ENCODE results near the gene GRAP2. TPM values are rescaled to one million over a fixed set of nuclear protein-coding genes. Genes with fewer than 3 reads are reported as not detected.

The GRAP2 gene
- polyA plus RNA-seq, 1 of the 3 experiments (the other 2 are of a cell fraction) = 0.13 TPM

GRCh38 chr22:39952347-39952746 is 51.5 kb downstream of the GRAP2 start (continued):
- TF ChIP-seq ELF1 (IDR thresholded peaks at IDR 0.05) (no peak), FOSL2 (IDR thresholded peaks at IDR 0.05; ENCODE audit: borderline replicate concordance, low read depth) (no peak), TCF12 (IDR thresholded peaks at IDR 0.05) (no peak), SMC3 (IDR thresholded peaks at IDR 0.05; ENCODE audit: low read depth, low read length) (no peak)

GRCh38 chr22:39953101-39953500 is 52.2 kb downstream of the GRAP2 start:
- Histone ChIP-seq H3K4me1 (ENCODE audit: control insufficient read depth in 1 of 2, insufficient read depth in 2 of 2, low read depth in 1 of 2, low read length in 1 of 2) (no peaks in the 10 kb centered on the region), H3K9me3 (no peaks in the 10 kb centered on the region), H3K4me3 (ENCODE audit: low read depth in 2 of 2, low read length in 1 of 2) (no peak overlapping the region), H2AFZ (ENCODE audit: low read depth) (no peak overlapping the region), H3F3A (replicated peaks; ENCODE audit: insufficient read depth) (no peaks in the 10 kb centered on the region), H3K79me2 (ENCODE audit: insufficient read depth) (no peaks in the 10 kb centered on the region), H3K27ac (ENCODE audit: low read depth in 2 of 2, low read length in 1 of 2) (no peak overlapping the region), H4K20me1 (ENCODE audit: insufficient read depth) (no peaks in the 10 kb centered on the region), H3K4me2 (no peak overlapping the region), H3K9me2 (no peaks in the 10 kb centered on the region), H3K9ac (no peak overlapping the region), H3K27me3 (ENCODE audit: insufficient read depth) (no peaks in the 10 kb centered on the region), H3K36me3 (replicated peaks in 1 of 2; ENCODE audit: control insufficient read depth in 1 of 2, insufficient read depth in 2 of 2, low read length in 1 of 2) (no peaks in the 10 kb centered on the region)
- TF ChIP-seq MAX (IDR thresholded peaks at IDR 0.05; ENCODE audit: low read depth) (no peak), REST (IDR thresholded peaks at IDR 0.05; ENCODE audit: low read depth, low read length) (no peak), NRF1 (IDR thresholded peaks at IDR 0.05; ENCODE audit: low read depth, low read length) (no peak), USF2 (IDR thresholded peaks at IDR 0.05; ENCODE audit: borderline replicate concordance, low read depth, low read length) (no peak), ZBTB33 (IDR thresholded peaks at IDR 0.05; ENCODE audit: borderline replicate concordance, low read depth) (no peak), NFIC (IDR thresholded peaks at IDR 0.05; ENCODE audit: borderline replicate concordance) (no peak), TCF12 (IDR thresholded peaks at IDR 0.05) (no peak), IRF3 (IDR thresholded peaks at IDR 0.05; ENCODE audit: low read depth, low read length) (no peak), ELF1 (IDR thresholded peaks at IDR 0.05) (no peak), MXI1 (IDR thresholded peaks at IDR 0.05; ENCODE audit: low read depth, low read length) (no peak), PBX3 (IDR thresholded peaks at IDR 0.05) (no peak), TEAD4 (IDR thresholded peaks at IDR 0.05; ENCODE audit: borderline replicate concordance, insufficient read depth) (no peak), MEF2A (IDR thresholded peaks at IDR 0.05; ENCODE audit: borderline replicate concordance, low read depth) (no peak), POLR2AphosphoS5 (IDR thresholded peaks at IDR 0.05; ENCODE audit: low read depth, low read length) (no peak), FOXJ3 (CRISPR knock-in tag; IDR thresholded peaks at IDR 0.05) (no peak), RCOR1 (IDR thresholded peaks at IDR 0.05; ENCODE audit: low read length) (no peak), SIN3A (IDR thresholded peaks at IDR 0.05; ENCODE audit: borderline replicate concordance, low read depth, low read length) (no peak), SMC3 (IDR thresholded peaks at IDR 0.05; ENCODE audit: low read depth, low read length) (no peak), RAD21 (IDR thresholded peaks at IDR 0.05; ENCODE audit: low read length) (no peak)
- DNase-seq = no peak
- WGBS (ENCODE audit: low lambda C conversion rate) = 73% methylated on average over 2 of the region's 2 CpGs
- ChIA-PET CTCF (interaction anchor here (0.9 to 1.3 kb wide), 2 partner anchors 72 to 394 kb away, joined by 4 read pairs; no protein-coding TSS in a partner anchor), POLR2A (no interaction called here)
